K562 (cell line): ENCODE measurements around the gene BPNT1. TPM values are rescaled to one million over a fixed set of nuclear protein-coding genes. Genes with fewer than 3 reads are reported as not detected.

Experiments
- HDAC1 ChIP-seq, 2 experiments: fragments of 450-650 bp; IDR thresholded peaks; 2 replicates each; pipeline ENCODE4 v1.6.1; 2016 to 2017; ENCODE audit warnings: inconsistent platforms in 1 of 2, mild to moderate bottlenecking in 1 of 2, moderate library complexity in 1 of 2
- HSF4 ChIP-seq: fragments of 250-450 bp; sonication (Bioruptor Pico); IDR thresholded peaks from 2 replicates; pipeline ENCODE4 v2.1.2; 2022; ENCODE audit warnings: mild to moderate bottlenecking, moderate library complexity, borderline replicate concordance
- MTA1 ChIP-seq: fragments of 450-650 bp; IDR thresholded peaks from 2 replicates; pipeline ENCODE4 v1.6.1; 2017; ENCODE audit warnings: borderline replicate concordance
- OTX1 ChIP-seq: fragments of 450-650 bp; formaldehyde crosslinking; IDR thresholded peaks from 2 replicates; pipeline ENCODE4 v1.4.0; 2022; ENCODE audit warnings: mild to moderate bottlenecking
- RBM25 ChIP-seq: fragments of 200-400 bp; formaldehyde crosslinking; IDR thresholded peaks from 2 replicates; pipeline ENCODE4 v1.6.1; 2018; ENCODE audit warnings: low read length, low read depth, moderate library complexity; ENCODE audit not compliant: severe bottlenecking
- SRSF9 ChIP-seq: fragments of 200-400 bp; formaldehyde crosslinking; IDR thresholded peaks from 2 replicates; pipeline ENCODE4 v1.6.1; 2017; ENCODE audit warnings: low read depth, low read length, borderline replicate concordance
- TAF15 ChIP-seq: fragments of 200-400 bp; formaldehyde crosslinking; IDR thresholded peaks from 2 replicates; pipeline ENCODE4 v1.6.1; 2017; ENCODE audit warnings: mild to moderate bottlenecking, low read depth, low read length, moderate library complexity
- TARDBP ChIP-seq: fragments of 450-650 bp; IDR thresholded peaks from 2 replicates; pipeline ENCODE4 v1.6.1; 2016
- TGIF2 ChIP-seq: sonication (generic); formaldehyde crosslinking; IDR thresholded peaks from 2 replicates; pipeline ENCODE4 v1.8.1; 2022; ENCODE audit warnings: mild to moderate bottlenecking, missing genetic modification reagents, moderate library complexity
- XRCC3 ChIP-seq: fragments of 450-650 bp; IDR thresholded peaks from 2 replicates; pipeline ENCODE4 v1.6.1; 2017; ENCODE audit warnings: mild to moderate bottlenecking, moderate library complexity
- ZNF146 ChIP-seq: IDR thresholded peaks from one replicate; pipeline ENCODE4 v1.6.1; 2018; ENCODE audit warnings: missing compliant biosample characterization; ENCODE audit not compliant: unreplicated experiment
- ZZZ3 ChIP-seq: fragments of 450-650 bp; IDR thresholded peaks from 2 replicates; pipeline ENCODE4 v1.6.1; 2016; ENCODE audit warnings: antibody characterized with exemption, mild to moderate bottlenecking, moderate library complexity
- polyA plus RNA-seq, 8 experiments: library from polyadenylated mRNA; depleted of rRNA in 4 of 8; stranded (reverse) in 5 of 8; unstranded in 3 of 8; fragments of >200 nt; fragmentation: Nextera tagmentation in 2 of 8; fragmentation: Illumina TruSeq in 1 of 8; extraction: Ambion mirVana in 2 of 8; extraction: Trizol in 1 of 8; gene quantifications; 2 replicates each; pipeline versions ENCODE4 v1.2.1 to v1.2.3, GENCODE V29; 2011 to 2014; ENCODE audit warnings: inconsistent platforms in 1 of 8, missing spikeins in 1 of 8
- total RNA-seq, 7 experiments: library from RNA; depleted of rRNA in 6 of 7; stranded (reverse); fragments of >200 nt in 6 of 7; fragmentation: Illumina TruSeq in 2 of 7; extraction: Trizol in 2 of 7; gene quantifications; 2 replicates each; pipeline versions ENCODE4 v1.2.1 to v1.2.3, GENCODE V29; 2011 to 2021; ENCODE audit warnings: low replicate concordance in 1 of 7
- TF ChIP-seq, protein P1 (sequence below): fragments of 450-650 bp; IDR thresholded peaks from 2 replicates; pipeline ENCODE4 v1.6.1; 2016; ENCODE audit warnings: mild to moderate bottlenecking
- TF ChIP-seq, protein P2 (sequence below): fragments of 450-650 bp; formaldehyde crosslinking; conservative IDR thresholded peaks from 2 replicates; pipeline ENCODE4 v1.4.0; 2022; ENCODE audit warnings: mild to moderate bottlenecking, missing genetic modification characterization
- TF ChIP-seq, protein P3 (sequence below): fragments of 250-450 bp; sonication (Bioruptor Pico); IDR thresholded peaks from 2 replicates; pipeline ENCODE4 v1.8.0; 2021; ENCODE audit warnings: moderate library complexity, mild to moderate bottlenecking, inconsistent platforms
- TF ChIP-seq, protein P4 (sequence below): fragments of 450-650 bp; IDR thresholded peaks from 2 replicates; pipeline ENCODE4 v1.6.1; 2016; ENCODE audit warnings: low read depth

BPNT1 gene
- total and polyA plus RNA-seq, 9 of the 15 experiments (the other 6 are each of a cell fraction or from before 2014, with no cell fraction given) = 30.2 to 73.8 (median 40.5) TPM

DNA sequence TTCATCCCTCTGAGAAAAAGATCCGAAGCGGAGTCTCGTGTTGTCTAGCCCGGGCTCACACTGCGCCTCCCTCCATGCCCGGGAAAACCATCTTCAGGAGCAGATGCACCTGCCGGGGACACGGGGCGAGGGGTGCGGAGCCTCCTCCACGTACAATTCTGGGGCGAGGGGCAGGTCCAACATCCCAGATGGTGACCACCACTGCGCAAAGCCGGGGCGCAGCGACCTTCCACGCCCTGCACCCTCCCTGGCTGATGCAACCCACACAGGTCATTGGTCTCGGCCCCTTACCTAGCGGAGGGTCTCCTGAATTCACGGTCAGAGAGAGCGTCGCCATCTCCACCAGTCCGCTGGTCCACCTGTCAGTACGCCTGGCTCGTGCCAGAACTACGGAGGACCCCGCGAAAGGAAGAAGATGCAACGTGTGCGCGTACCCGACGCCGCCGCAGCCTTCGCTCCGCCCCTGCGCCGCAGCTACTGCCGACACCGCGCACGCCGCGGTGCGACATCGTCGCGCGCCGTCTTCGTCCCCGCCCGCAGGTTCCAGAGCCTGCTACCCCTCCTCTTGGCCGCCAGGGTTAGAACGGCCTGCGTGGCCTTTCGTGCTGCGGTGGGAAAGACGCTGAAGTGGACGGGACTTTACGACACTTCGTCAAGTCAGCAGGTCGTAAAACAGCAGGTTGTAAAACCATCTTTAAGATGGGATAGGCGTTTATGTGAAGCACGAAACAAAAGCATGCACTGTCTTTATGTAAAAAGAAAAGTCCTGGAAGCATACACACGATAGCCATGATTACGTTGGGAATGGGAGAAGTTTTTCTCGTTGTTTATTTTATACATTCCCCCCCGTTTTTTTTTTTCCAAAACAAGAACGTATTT, 43.3 kb downstream of the BPNT1 start, which contains the start of gene EPRS1 (continued):
- TF ChIP-seq, protein P1, sequence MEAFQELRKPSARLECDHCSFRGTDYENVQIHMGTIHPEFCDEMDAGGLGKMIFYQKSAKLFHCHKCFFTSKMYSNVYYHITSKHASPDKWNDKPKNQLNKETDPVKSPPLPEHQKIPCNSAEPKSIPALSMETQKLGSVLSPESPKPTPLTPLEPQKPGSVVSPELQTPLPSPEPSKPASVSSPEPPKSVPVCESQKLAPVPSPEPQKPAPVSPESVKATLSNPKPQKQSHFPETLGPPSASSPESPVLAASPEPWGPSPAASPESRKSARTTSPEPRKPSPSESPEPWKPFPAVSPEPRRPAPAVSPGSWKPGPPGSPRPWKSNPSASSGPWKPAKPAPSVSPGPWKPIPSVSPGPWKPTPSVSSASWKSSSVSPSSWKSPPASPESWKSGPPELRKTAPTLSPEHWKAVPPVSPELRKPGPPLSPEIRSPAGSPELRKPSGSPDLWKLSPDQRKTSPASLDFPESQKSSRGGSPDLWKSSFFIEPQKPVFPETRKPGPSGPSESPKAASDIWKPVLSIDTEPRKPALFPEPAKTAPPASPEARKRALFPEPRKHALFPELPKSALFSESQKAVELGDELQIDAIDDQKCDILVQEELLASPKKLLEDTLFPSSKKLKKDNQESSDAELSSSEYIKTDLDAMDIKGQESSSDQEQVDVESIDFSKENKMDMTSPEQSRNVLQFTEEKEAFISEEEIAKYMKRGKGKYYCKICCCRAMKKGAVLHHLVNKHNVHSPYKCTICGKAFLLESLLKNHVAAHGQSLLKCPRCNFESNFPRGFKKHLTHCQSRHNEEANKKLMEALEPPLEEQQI = no peak
- TF ChIP-seq TAF15 (no peak), SRSF9 (no peak), TARDBP (peak; percentile 73; the same call in 1 of the 2 replicates), OTX1 (CRISPR knock-in tag) (no peak), RBM25 (no peak), ZZZ3 (no peak), TGIF2 (no peak), HDAC1 (IDR thresholded peaks at IDR 0.05) (peak in 1 of 2 experiments; percentile 97; a peak in 2 of 4 replicates), ZNF146 (CRISPR knock-in tag) (no peak), XRCC3 (no peak), MTA1 (peak; percentile 97), HSF4 (CRISPR knock-in tag) (no peak)
- TF ChIP-seq, protein P2, sequence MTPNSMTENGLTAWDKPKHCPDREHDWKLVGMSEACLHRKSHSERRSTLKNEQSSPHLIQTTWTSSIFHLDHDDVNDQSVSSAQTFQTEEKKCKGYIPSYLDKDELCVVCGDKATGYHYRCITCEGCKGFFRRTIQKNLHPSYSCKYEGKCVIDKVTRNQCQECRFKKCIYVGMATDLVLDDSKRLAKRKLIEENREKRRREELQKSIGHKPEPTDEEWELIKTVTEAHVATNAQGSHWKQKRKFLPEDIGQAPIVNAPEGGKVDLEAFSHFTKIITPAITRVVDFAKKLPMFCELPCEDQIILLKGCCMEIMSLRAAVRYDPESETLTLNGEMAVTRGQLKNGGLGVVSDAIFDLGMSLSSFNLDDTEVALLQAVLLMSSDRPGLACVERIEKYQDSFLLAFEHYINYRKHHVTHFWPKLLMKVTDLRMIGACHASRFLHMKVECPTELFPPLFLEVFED (CRISPR knock-in tag) = no peak
- TF ChIP-seq, protein P3, sequence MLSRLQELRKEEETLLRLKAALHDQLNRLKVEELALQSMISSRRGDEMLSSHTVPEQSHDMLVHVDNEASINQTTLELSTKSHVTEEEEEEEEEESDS (CRISPR knock-in tag) = no peak
- TF ChIP-seq, protein P4, sequence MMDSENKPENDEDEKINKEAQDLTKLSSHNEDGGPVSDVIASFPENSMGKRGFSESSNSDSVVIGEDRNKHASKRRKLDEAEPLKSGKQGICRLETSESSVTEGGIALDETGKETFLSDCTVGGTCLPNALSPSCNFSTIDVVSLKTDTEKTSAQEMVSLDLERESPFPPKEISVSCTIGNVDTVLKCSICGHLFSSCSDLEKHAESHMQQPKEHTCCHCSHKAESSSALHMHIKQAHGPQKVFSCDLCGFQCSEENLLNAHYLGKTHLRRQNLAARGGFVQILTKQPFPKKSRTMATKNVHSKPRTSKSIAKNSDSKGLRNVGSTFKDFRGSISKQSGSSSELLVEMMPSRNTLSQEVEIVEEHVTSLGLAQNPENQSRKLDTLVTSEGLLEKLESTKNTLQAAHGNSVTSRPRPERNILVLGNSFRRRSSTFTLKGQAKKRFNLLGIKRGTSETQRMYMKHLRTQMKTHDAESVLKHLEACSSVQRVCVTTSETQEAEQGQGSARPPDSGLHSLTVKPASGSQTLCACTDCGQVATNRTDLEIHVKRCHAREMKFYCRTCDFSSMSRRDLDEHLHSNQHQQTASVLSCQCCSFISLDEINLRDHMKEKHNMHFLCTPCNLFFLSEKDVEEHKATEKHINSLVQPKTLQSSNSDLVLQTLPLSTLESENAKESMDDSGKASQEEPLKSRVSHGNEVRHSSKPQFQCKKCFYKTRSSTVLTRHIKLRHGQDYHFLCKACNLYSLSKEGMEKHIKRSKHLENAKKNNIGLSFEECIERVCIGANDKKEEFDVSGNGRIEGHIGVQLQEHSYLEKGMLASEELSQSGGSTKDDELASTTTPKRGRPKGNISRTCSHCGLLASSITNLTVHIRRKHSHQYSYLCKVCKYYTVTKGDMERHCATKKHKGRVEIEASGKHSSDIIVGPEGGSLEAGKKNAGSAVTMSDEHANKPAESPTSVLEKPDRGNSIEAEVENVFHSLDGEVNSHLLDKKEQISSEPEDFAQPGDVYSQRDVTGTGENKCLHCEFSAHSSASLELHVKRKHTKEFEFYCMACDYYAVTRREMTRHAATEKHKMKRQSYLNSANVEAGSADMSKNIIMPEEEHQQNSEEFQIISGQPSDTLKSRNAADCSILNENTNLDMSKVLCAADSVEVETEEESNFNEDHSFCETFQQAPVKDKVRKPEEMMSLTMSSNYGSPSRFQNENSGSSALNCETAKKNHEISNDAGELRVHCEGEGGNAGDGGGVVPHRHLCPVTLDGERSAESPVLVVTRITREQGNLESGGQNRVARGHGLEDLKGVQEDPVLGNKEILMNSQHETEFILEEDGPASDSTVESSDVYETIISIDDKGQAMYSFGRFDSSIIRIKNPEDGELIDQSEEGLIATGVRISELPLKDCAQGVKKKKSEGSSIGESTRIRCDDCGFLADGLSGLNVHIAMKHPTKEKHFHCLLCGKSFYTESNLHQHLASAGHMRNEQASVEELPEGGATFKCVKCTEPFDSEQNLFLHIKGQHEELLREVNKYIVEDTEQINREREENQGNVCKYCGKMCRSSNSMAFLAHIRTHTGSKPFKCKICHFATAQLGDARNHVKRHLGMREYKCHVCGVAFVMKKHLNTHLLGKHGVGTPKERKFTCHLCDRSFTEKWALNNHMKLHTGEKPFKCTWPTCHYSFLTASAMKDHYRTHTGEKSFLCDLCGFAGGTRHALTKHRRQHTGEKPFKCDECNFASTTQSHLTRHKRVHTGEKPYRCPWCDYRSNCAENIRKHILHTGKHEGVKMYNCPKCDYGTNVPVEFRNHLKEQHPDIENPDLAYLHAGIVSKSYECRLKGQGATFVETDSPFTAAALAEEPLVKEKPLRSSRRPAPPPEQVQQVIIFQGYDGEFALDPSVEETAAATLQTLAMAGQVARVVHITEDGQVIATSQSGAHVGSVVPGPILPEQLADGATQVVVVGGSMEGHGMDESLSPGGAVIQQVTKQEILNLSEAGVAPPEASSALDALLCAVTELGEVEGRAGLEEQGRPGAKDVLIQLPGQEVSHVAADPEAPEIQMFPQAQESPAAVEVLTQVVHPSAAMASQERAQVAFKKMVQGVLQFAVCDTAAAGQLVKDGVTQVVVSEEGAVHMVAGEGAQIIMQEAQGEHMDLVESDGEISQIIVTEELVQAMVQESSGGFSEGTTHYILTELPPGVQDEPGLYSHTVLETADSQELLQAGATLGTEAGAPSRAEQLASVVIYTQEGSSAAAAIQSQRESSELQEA = no peak
